ENCODE measurements around the gene COL23A1. TPM values are rescaled to one million over a fixed set of nuclear protein-coding genes. Genes with fewer than 3 reads are reported as not detected.

COL23A1 gene
- total and polyA plus RNA-seq, 2 of the 13 experiments (the other 11 are each of a cell fraction or from before 2014, with no cell fraction given), result not detected

DNA sequence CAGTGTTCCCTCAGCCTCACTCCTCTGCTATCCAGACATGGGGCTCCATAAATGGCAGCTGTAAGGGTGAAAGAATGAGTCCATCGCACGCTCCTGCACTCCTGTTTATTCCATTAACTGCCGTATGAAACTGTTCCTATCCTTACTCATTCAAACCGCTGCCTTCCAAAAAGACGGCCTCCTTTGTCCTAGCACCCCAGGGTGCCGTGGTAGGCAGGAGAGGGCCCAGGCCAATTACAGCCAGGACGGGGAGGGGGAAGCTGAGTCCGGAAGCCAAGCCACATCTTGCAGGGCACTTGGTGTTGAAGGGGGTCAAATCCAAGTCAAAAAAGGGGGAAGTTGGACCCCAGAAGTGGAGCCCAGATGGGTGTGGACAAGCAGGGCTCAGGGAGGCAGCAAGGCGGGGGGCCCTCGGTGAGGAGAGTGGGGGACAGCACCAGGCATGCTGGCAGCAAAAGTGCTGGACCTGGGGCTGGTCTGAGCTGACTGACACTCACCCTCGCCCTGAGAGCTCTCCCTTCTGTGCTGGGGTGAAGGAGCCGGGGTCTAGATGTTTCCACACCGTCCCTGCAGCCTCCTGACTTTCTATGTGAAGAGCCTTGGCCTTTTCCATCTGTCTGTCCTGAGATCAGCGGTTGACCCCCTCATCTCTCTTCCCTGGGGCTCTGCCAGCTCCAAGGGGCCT, 63.3 kb downstream of the COL23A1 start:
- in situ Hi-C loops (cut with HindIII; ENCODE audit: extremely low pct_ligation_motif_present, low pct_unique_long_range_greater_than_20kb), result no loop called here
- BruUV-seq (replicated peaks), result no TSS peak
- H3K36me3 ChIP-seq (replicated peaks in 1 of 2; ENCODE audit: control insufficient read depth in 1 of 2, insufficient read depth in 2 of 2, low read length in 2 of 2), result no peaks in the 10 kb centered on the region
- intact Hi-C loops (cut with micrococcal nuclease; ENCODE audit: unreplicated experiment), result no loop called here
- peaks cover 5 to 29% of the 10 kb centered on the region in 2 experiments; a peak in 3 of 5 replicates for H3K27me3 ChIP-seq (ENCODE audit: control insufficient read depth in 1 of 2, insufficient read depth in 2 of 2, low read length in 2 of 2)
- TF ChIP-seq RNF2 (conservative IDR thresholded peaks at IDR 0.05; ENCODE audit: low read depth), result no peak
- TF ChIP-seq PCBP1 (IDR thresholded peaks at IDR 0.05; ENCODE audit: borderline replicate concordance, low read depth, low read length), result no peak
- no peak for TF ChIP-seq MXD4 (CRISPR knock-in tag; IDR thresholded peaks at IDR 0.05)
- TF ChIP-seq ARNT2 (CRISPR knock-in tag; IDR thresholded peaks at IDR 0.05; ENCODE audit: low read depth), result no peak
- no peak for TF ChIP-seq SYNCRIP (IDR thresholded peaks at IDR 0.05; ENCODE audit: insufficient read depth, low read depth, low read length)
- TF ChIP-seq CBX5 (CRISPR knock-in tag; IDR thresholded peaks at IDR 0.05; ENCODE audit: borderline replicate concordance), result no peak
- no peak for TF ChIP-seq KMT2B (CRISPR knock-in tag; IDR thresholded peaks at IDR 0.05)
- TF ChIP-seq KLF11 (CRISPR knock-in tag; IDR thresholded peaks at IDR 0.05), result no peak
- no peak for TF ChIP-seq PAX8 (CRISPR knock-in tag; IDR thresholded peaks at IDR 0.05; ENCODE audit: borderline replicate concordance)
- no peak for TF ChIP-seq NFIB (CRISPR knock-in tag; IDR thresholded peaks at IDR 0.05; ENCODE audit: borderline replicate concordance)
- no peak for TF ChIP-seq PHB2 (IDR thresholded peaks at IDR 0.05; ENCODE audit: partially characterized antibody)
- TF ChIP-seq, protein P1, sequence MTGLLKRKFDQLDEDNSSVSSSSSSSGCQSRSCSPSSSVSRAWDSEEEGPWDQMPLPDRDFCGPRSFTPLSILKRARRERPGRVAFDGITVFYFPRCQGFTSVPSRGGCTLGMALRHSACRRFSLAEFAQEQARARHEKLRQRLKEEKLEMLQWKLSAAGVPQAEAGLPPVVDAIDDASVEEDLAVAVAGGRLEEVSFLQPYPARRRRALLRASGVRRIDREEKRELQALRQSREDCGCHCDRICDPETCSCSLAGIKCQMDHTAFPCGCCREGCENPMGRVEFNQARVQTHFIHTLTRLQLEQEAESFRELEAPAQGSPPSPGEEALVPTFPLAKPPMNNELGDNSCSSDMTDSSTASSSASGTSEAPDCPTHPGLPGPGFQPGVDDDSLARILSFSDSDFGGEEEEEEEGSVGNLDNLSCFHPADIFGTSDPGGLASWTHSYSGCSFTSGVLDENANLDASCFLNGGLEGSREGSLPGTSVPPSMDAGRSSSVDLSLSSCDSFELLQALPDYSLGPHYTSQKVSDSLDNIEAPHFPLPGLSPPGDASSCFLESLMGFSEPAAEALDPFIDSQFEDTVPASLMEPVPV (CRISPR knock-in tag; IDR thresholded peaks at IDR 0.05), result no peak
- TF ChIP-seq ELF3 (CRISPR knock-in tag; IDR thresholded peaks at IDR 0.05), result no peak
- no peak for TF ChIP-seq ZNF256 (CRISPR knock-in tag; conservative IDR thresholded peaks at IDR 0.05)
- H3K4me3 ChIP-seq (replicated peaks in 1 of 3; ENCODE audit: insufficient read depth in 1 of 3, low read depth in 2 of 3, low read length in 3 of 3), result no peak overlapping the region
- H3K27ac ChIP-seq (ENCODE audit: extremely low read length, insufficient read depth, low read length), result no peak overlapping the region
- 0 out of 2 replicates have a peak, but pooled peaks cover 4% of the 10 kb centered on the region for H4K20me1 ChIP-seq (ENCODE audit: insufficient read depth, low read length)
- no peak for FAIRE-seq
- no peak overlapping the region for H2AFZ ChIP-seq (ENCODE audit: low read length)
- ChIA-PET CTCF (ENCODE audit: low intra/inter-chr PET ratio, low total read pairs) (no interaction called here), POLR2A (no interaction called here)
- 43% methylated on average over 14 of the region's 14 CpGs for WGBS (ENCODE audit: low lambda C conversion rate)
- H3K9ac ChIP-seq (ENCODE audit: insufficient read depth, low read depth, low read length), result no peak overlapping the region
- no peaks in the 10 kb centered on the region for H3K79me2 ChIP-seq (ENCODE audit: insufficient read depth, low read length)
- no peaks in the 10 kb centered on the region for H3K4me1 ChIP-seq (ENCODE audit: insufficient read depth, low read length)
- H3K9me3 ChIP-seq (ENCODE audit: low read length), result no peaks in the 10 kb centered on the region
- no peak overlapping the region for H3K4me2 ChIP-seq (ENCODE audit: low read depth, low read length)
- ATAC-seq, result no peak
- DNase-seq (ENCODE audit: low spot score), result no peak
